Adrenal gland (tissue), 5 donors: ENCODE measurements around the gene AKAP13.

Source experiments
- CTCF ChIP-seq, 6 experiments: fragments of 450-650 bp in 4 of 6; fragments of 200-600 bp in 2 of 6; sonication (generic) in 1 of 6; IDR thresholded peaks; 1 replicate in 5 of 6; 2 replicates in 1 of 6; pipeline versions ENCODE4 v1.5.1 to v1.8.0; 2016 to 2021; ENCODE audit warnings: antibody characterized with exemption in 6 of 6, mild to moderate bottlenecking in 2 of 6, moderate library complexity in 1 of 6
- POLR2A ChIP-seq, 2 donors: fragments of 450-650 bp; IDR thresholded peaks; one replicate each; pipeline ENCODE4 v1.6.1; 2017; ENCODE audit warnings: antibody characterized with exemption in 2 of 2, mild to moderate bottlenecking in 2 of 2, moderate library complexity in 1 of 2
- donor health status: DM: no; HTN: no; CAD: no.

- no peak for TF ChIP-seq POLR2A (IDR thresholded peaks at IDR 0.05)
- TF ChIP-seq CTCF (IDR thresholded peaks at IDR 0.05) = no peak
These were observed 98.8 kb downstream of the AKAP13 start for GRCh38 chr15:85479071-85479647.
